ENCODE results near the gene GCK. TPM values are rescaled to one million over a fixed set of nuclear protein-coding genes. Genes with fewer than 3 reads are reported as not detected.
A peak's percentile ranks its signal among the peaks of the same experiment; 100 is the strongest.

GCK gene
- total RNA-seq, 3 donors from 2014 or later (not counting 1 experiment from before 2014, with no cell fraction given) = not detected

GRCh38 chr7:44102846-44103565 lies 86.2 kb downstream of the GCK start:
- intact Hi-C loops (cut with micrococcal nuclease) = no loop called here
- H3K27me3 Mint-ChIP-seq (ENCODE audit: low read depth in 2 of 2) = peaks cover 0 to 14% of the 10 kb centered on the region in 2 donors
- no peaks in the 10 kb centered on the region for H3K9me3 Mint-ChIP-seq
- no peak overlapping the region for H3K27ac ChIP-seq (ENCODE audit: low read length)
- TF ChIP-seq CTCF (IDR thresholded peaks at IDR 0.05) = no peak
- 75% methylated on average over 8 of the region's 8 CpGs for WGBS (ENCODE audit: insufficient coverage)
- H3K36me3 ChIP-seq (ENCODE audit: control insufficient read depth, insufficient read depth, low read length) = no peaks in the 10 kb centered on the region
- no peak for DNase-seq
- H3K4me1 Mint-ChIP-seq = peaks cover 7 to 12% of the 10 kb centered on the region in 2 donors
- H3K9me3 ChIP-seq (ENCODE audit: control insufficient read depth, insufficient read depth, low read length) = no peaks in the 10 kb centered on the region
- no peak overlapping the region for H3K4me3 ChIP-seq (ENCODE audit: low read length)
- no peak for ATAC-seq
- H3K27ac Mint-ChIP-seq = peak overlapping the region in 1 of 2 donors; percentile 11
- peaks cover 20% of the 10 kb centered on the region for H3K4me1 ChIP-seq (ENCODE audit: control insufficient read depth, insufficient read depth, low read length)
- H3K4me3 Mint-ChIP-seq = peak overlapping the region; percentile 49
- H3K27me3 ChIP-seq (ENCODE audit: control insufficient read depth, insufficient read depth, low read length) = peaks cover 4% of the 10 kb centered on the region
- H3K36me3 Mint-ChIP-seq = no peaks in the 10 kb centered on the region

GRCh38 chr7:44101966-44102845 lies 87.0 kb downstream of the GCK start:
- Mint-ChIP-seq H3K9me3 (no peaks in the 10 kb centered on the region), H3K27ac (no peak overlapping the region), H3K4me1 (peaks cover 7 to 12% of the 10 kb centered on the region in 2 donors), H3K27me3 (ENCODE audit: low read depth in 2 of 2) (peaks cover 0 to 14% of the 10 kb centered on the region in 2 donors), H3K36me3 (no peaks in the 10 kb centered on the region), H3K4me3 (peak overlapping the region; percentile 55)
- 92% methylated on average over 14 of the region's 14 CpGs for WGBS (ENCODE audit: insufficient coverage)
- Histone ChIP-seq H3K27ac (ENCODE audit: low read length) (no peak overlapping the region), H3K27me3 (ENCODE audit: control insufficient read depth, insufficient read depth, low read length) (peaks cover 4% of the 10 kb centered on the region), H3K36me3 (ENCODE audit: control insufficient read depth, insufficient read depth, low read length) (no peaks in the 10 kb centered on the region), H3K4me3 (ENCODE audit: low read length) (no peak overlapping the region), H3K9me3 (ENCODE audit: control insufficient read depth, insufficient read depth, low read length) (no peaks in the 10 kb centered on the region), H3K4me1 (ENCODE audit: control insufficient read depth, insufficient read depth, low read length) (peaks cover 22% of the 10 kb centered on the region)
- no peak for DNase-seq
- TF ChIP-seq CTCF (IDR thresholded peaks at IDR 0.05) = no peak
- no peak for ATAC-seq
- intact Hi-C loops (cut with micrococcal nuclease) = no loop called here

- Histone ChIP-seq H3K4me1 (ENCODE audit: control insufficient read depth, insufficient read depth, low read length) (peaks cover 30% of the 10 kb centered on the region), H3K27ac (ENCODE audit: low read length) (no peak overlapping the region), H3K9me3 (ENCODE audit: control insufficient read depth, insufficient read depth, low read length) (no peaks in the 10 kb centered on the region), H3K4me3 (ENCODE audit: low read length) (no peak overlapping the region), H3K36me3 (ENCODE audit: control insufficient read depth, insufficient read depth, low read length) (no peaks in the 10 kb centered on the region), H3K27me3 (ENCODE audit: control insufficient read depth, insufficient read depth, low read length) (peaks cover 4% of the 10 kb centered on the region)
- no peak for ATAC-seq
- Mint-ChIP-seq H3K27me3 (ENCODE audit: low read depth in 2 of 2) (peaks cover 0 to 14% of the 10 kb centered on the region in 2 donors), H3K9me3 (no peaks in the 10 kb centered on the region), H3K27ac (no peak overlapping the region), H3K4me1 (peaks cover 7 to 12% of the 10 kb centered on the region in 2 donors), H3K36me3 (no peaks in the 10 kb centered on the region), H3K4me3 (no peak overlapping the region)
- 83% methylated on average over 3 of the region's 3 CpGs for WGBS (ENCODE audit: insufficient coverage)
- intact Hi-C loops (cut with micrococcal nuclease) = no loop called here
- no peak for TF ChIP-seq CTCF (IDR thresholded peaks at IDR 0.05)
- no peak for DNase-seq
Observed at GRCh38 chr7:44101303-44101965, 87.8 kb downstream of the GCK start.
